ENCODE measurements around the gene MGARP.

GRCh38 chr4:139274790-139275189, 5.2 kb downstream of the MGARP start:
- TF ChIP-seq POLR2A (IDR thresholded peaks at IDR 0.05; ENCODE audit: low read length) (no peak), GATA1 (IDR thresholded peaks at IDR 0.05; ENCODE audit: low read depth, low read length) (no peak)
